ENCODE results near the gene LRP3. TPM values are rescaled to one million over a fixed set of nuclear protein-coding genes. Genes with fewer than 3 reads are reported as not detected.

The LRP3 gene
- total and polyA plus RNA-seq, 12 donors, result 1.4 to 92.8 (median 52.2) TPM

- no peaks in the 10 kb centered on the region for H3K9me3 ChIP-seq (replicated peaks in 1 of 3)
- H3K4me3 ChIP-seq, result no peak overlapping the region
- H3K4me1 ChIP-seq (replicated peaks in 1 of 2), result no peaks in the 10 kb centered on the region
- no peak overlapping the region for H3K27ac ChIP-seq
- no peaks in the 10 kb centered on the region for H3K36me3 ChIP-seq (replicated peaks in 1 of 2)
- TF ChIP-seq POLR2A (IDR thresholded peaks at IDR 0.05), result no peak
- TF ChIP-seq, protein P1, sequence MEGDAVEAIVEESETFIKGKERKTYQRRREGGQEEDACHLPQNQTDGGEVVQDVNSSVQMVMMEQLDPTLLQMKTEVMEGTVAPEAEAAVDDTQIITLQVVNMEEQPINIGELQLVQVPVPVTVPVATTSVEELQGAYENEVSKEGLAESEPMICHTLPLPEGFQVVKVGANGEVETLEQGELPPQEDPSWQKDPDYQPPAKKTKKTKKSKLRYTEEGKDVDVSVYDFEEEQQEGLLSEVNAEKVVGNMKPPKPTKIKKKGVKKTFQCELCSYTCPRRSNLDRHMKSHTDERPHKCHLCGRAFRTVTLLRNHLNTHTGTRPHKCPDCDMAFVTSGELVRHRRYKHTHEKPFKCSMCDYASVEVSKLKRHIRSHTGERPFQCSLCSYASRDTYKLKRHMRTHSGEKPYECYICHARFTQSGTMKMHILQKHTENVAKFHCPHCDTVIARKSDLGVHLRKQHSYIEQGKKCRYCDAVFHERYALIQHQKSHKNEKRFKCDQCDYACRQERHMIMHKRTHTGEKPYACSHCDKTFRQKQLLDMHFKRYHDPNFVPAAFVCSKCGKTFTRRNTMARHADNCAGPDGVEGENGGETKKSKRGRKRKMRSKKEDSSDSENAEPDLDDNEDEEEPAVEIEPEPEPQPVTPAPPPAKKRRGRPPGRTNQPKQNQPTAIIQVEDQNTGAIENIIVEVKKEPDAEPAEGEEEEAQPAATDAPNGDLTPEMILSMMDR (IDR thresholded peaks at IDR 0.05), result peak; percentile 29 to 82 (median 69)
- peak in 1 of 7 donors; percentile 38 for DNase-seq
- WGBS, 4 donors, result 12 to 27% (median 13%) methylated on average over 2 to 22 of the region's 22 CpGs
- H3K27me3 ChIP-seq, result no peaks in the 10 kb centered on the region
- intact Hi-C loops (cut with DNase I), result loop anchor here (2.0 to 10.0 kb wide), 3 partner anchors 165 to 533 kb away; no protein-coding TSS in a partner anchor
Observed at GRCh38 chr19:33241530-33242101, 47.5 kb downstream of the LRP3 start.

DNA sequence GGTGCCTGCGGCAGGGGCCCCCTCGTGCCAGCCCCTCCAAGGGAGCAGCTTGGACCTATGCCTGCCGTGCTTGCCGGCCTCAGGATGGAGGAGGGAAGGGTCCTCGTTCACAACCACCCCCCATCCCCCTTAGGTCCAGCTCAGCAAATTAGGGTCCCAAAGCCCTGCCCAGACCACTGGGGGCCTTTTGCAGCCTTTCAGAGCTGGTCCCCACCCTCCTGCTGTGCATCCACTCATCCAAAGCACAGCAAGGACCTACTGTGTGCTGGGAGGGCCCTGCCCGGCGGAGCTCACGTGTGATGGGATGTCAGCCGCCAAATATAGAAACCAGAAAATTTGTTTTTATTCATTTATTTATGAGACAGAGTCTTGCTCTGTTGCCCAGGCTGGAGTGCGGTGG lies 48.0 kb downstream of the LRP3 start:
- DNase-seq, result no peak
- no peaks in the 10 kb centered on the region for H3K27me3 ChIP-seq
- intact Hi-C loops (cut with DNase I), result loop anchor here in 1 of 2 donors (5.0 to 10.0 kb wide), 2 partner anchors 165 to 533 kb away; no protein-coding TSS in a partner anchor
- H3K9me3 ChIP-seq (replicated peaks in 1 of 3), result no peaks in the 10 kb centered on the region
- TF ChIP-seq, protein P1 (IDR thresholded peaks at IDR 0.05), result no peak
- no peak for TF ChIP-seq POLR2A (IDR thresholded peaks at IDR 0.05)
- H3K4me1 ChIP-seq (replicated peaks in 1 of 2), result no peaks in the 10 kb centered on the region
- no peak overlapping the region for H3K27ac ChIP-seq
- H3K4me3 ChIP-seq, result no peak overlapping the region
- 67 to 77% (median 72%) methylated on average over 5 to 10 of the region's 10 CpGs for WGBS, 4 donors
- H3K36me3 ChIP-seq (replicated peaks in 1 of 2), result no peaks in the 10 kb centered on the region

DNA sequence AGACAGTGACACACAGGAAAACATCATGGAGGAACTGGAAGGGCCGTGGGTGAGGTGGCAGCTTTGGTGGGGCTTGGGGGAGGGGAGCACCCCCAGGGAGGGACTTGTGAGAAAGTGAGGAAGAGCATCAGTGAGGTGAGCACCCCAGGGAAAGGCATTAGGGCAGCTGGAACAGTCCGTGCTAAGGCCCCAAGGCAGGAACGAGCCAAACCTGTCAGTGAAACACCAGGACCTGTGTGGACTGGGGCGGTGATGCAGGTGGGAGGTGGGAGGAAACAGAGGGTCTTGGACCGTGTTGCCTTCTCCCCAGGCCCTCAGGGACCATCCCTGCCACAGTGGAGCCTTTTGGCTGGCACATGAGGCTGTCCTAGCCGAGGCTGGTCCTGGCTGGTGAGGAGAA lies 48.8 kb downstream of the LRP3 start:
- Histone ChIP-seq H3K9me3 (replicated peaks in 1 of 3) (no peaks in the 10 kb centered on the region), H3K27me3 (no peaks in the 10 kb centered on the region), H3K4me1 (replicated peaks in 1 of 2) (no peaks in the 10 kb centered on the region), H3K27ac (no peak overlapping the region), H3K36me3 (replicated peaks in 1 of 2) (no peaks in the 10 kb centered on the region), H3K4me3 (no peak overlapping the region)
- TF ChIP-seq POLR2A (IDR thresholded peaks at IDR 0.05), result no peak
- TF ChIP-seq, protein P1 (IDR thresholded peaks at IDR 0.05), result no peak
- intact Hi-C loops (cut with DNase I), result loop anchor here in 1 of 2 donors (5.0 to 10.0 kb wide), 2 partner anchors 164 to 532 kb away; no protein-coding TSS in a partner anchor
- no peak for DNase-seq
- 71 to 86% (median 79%) methylated on average over 4 to 6 of the region's 6 CpGs for WGBS, 4 donors

GRCh38 chr19:33245948-33246708 lies 52.0 kb downstream of the LRP3 start:
- no peak for DNase-seq
- Histone ChIP-seq H3K36me3 (replicated peaks in 1 of 2) (no peaks in the 10 kb centered on the region), H3K27ac (no peak overlapping the region), H3K9me3 (replicated peaks in 1 of 3) (no peaks in the 10 kb centered on the region), H3K27me3 (no peaks in the 10 kb centered on the region), H3K4me1 (replicated peaks in 1 of 2) (peaks cover 0 to 14% of the 10 kb centered on the region in 2 donors), H3K4me3 (no peak overlapping the region)
- TF ChIP-seq, protein P1 (IDR thresholded peaks at IDR 0.05), result peak in 3 of 6 experiments; percentile 25 to 36 (median 34)
- TF ChIP-seq POLR2A (IDR thresholded peaks at IDR 0.05), result no peak
- 58 to 85% (median 71%) methylated on average over 4 to 7 of the region's 7 CpGs for WGBS, 4 donors
- intact Hi-C loops (cut with DNase I), result loop anchor here in 1 of 2 donors (10.0 kb wide), 1 partner anchor 529 kb away; no protein-coding TSS in a partner anchor

Measured in adrenal gland (tissue), 12 donors.